HEK293 (cell line): ENCODE measurements around the gene SEMA3D.
A peak's percentile ranks its signal among the peaks of the same experiment; 100 is the strongest.

ENCODE experiments used
- CTCF ChIA-PET: fragments of 350-600 bp; formaldehyde crosslinking; extraction: SDS; loops from one replicate; lab custom pipeline; 2021; ENCODE audit warnings: antibody characterized with exemption; lab: Yijun Ruan, JAX
- POLR2A ChIA-PET: fragments of 300-600 bp; formaldehyde crosslinking; extraction: SDS; loops from one replicate; lab custom pipeline; 2020; ENCODE audit warnings: antibody characterized with exemption, inconsistent platforms; lab: Yijun Ruan, JAX
- H3K27ac ChIP-seq: fragments of 200-500 bp; sonication (Bioruptor generic); 2 replicates; pipeline ENCODE4 v1.5.1; 2014; ENCODE audit warnings: low read depth, low read length, control low read depth, inconsistent platforms; ENCODE audit errors: extremely low read depth
- H3K36me3 ChIP-seq, 2 experiments: fragments of 200-500 bp in 1 of 2; sonication (Bioruptor generic) in 1 of 2; 1 replicate in 1 of 2; 2 replicates in 1 of 2; pipeline ENCODE4 v1.5.1; 2014 to 2017; ENCODE audit warnings: inconsistent platforms in 2 of 2, low read length in 2 of 2; ENCODE audit not compliant: control insufficient read depth in 2 of 2, insufficient read depth in 1 of 2
- H3K4me1 ChIP-seq: fragments of 200-500 bp; sonication (Bioruptor generic); 2 replicates; pipeline ENCODE4 v1.5.1; 2014; ENCODE audit warnings: mild to moderate bottlenecking, low read length, inconsistent platforms; ENCODE audit not compliant: control insufficient read depth, insufficient read depth
- H3K4me3 ChIP-seq: 2 replicates; pipeline ENCODE4 v1.5.1; 2011; ENCODE audit warnings: low read depth, mild to moderate bottlenecking, control low read depth, low read length, moderate library complexity
- H3K9me3 ChIP-seq: fragments of 200-500 bp; sonication (Bioruptor generic); 2 replicates; pipeline ENCODE4 v1.5.1; 2014; ENCODE audit warnings: low read depth, low read length, inconsistent platforms; ENCODE audit not compliant: control insufficient read depth, insufficient read depth
- HOXA7 ChIP-seq: sonication (generic); formaldehyde crosslinking; IDR thresholded peaks from 2 replicates; pipeline ENCODE4 v1.8.1; 2022; ENCODE audit warnings: missing genetic modification reagents, borderline replicate concordance
- KLF16 ChIP-seq: fragments of 450-650 bp; formaldehyde crosslinking; IDR thresholded peaks from 2 replicates; pipeline ENCODE4 v1.5.1; 2017; ENCODE audit warnings: missing biosample characterization, missing genetic modification characterization
- KLF8 ChIP-seq: fragments of 450-650 bp; formaldehyde crosslinking; IDR thresholded peaks from 2 replicates; pipeline ENCODE4 v1.5.1; 2016; ENCODE audit warnings: missing biosample characterization, missing genetic modification characterization
- MZF1 ChIP-seq: fragments of 450-650 bp; formaldehyde crosslinking; IDR thresholded peaks from 2 replicates; pipeline ENCODE4 v1.5.1; 2017; ENCODE audit warnings: missing biosample characterization, missing genetic modification characterization, borderline replicate concordance
- REPIN1 ChIP-seq: fragments of 450-650 bp; formaldehyde crosslinking; IDR thresholded peaks from 2 replicates; pipeline ENCODE4 v1.5.1; 2017; ENCODE audit warnings: missing biosample characterization, missing genetic modification characterization, low read depth
- SP7 ChIP-seq: fragments of 450-650 bp; formaldehyde crosslinking; IDR thresholded peaks from 2 replicates; pipeline ENCODE4 v1.5.1; 2016; ENCODE audit warnings: missing biosample characterization, missing genetic modification characterization
- TCF7L2 ChIP-seq: IDR thresholded peaks from 2 replicates; pipeline ENCODE4 v1.6.1; 2011; ENCODE audit warnings: low read depth, mild to moderate bottlenecking, inconsistent platforms, low read length, moderate library complexity, borderline replicate concordance
- ZBTB17 ChIP-seq: fragments of 450-650 bp; formaldehyde crosslinking; IDR thresholded peaks from 2 replicates; pipeline ENCODE4 v1.5.1; 2016; ENCODE audit warnings: missing biosample characterization, missing genetic modification characterization
- ZBTB20 ChIP-seq: fragments of 450-650 bp; formaldehyde crosslinking; IDR thresholded peaks from 2 replicates; pipeline ENCODE4 v1.5.1; 2016; ENCODE audit warnings: missing biosample characterization, missing genetic modification characterization
- ZBTB49 ChIP-seq: fragments of 450-650 bp; formaldehyde crosslinking; IDR thresholded peaks from 2 replicates; pipeline ENCODE4 v1.5.1; 2016; ENCODE audit warnings: missing biosample characterization, missing genetic modification characterization, low read depth
- ZNF2 ChIP-seq: fragments of 450-650 bp; formaldehyde crosslinking; IDR thresholded peaks from 2 replicates; pipeline ENCODE4 v1.5.1; 2016; ENCODE audit warnings: missing biosample characterization, missing genetic modification characterization
- ZNF350 ChIP-seq: fragments of 450-650 bp; formaldehyde crosslinking; IDR thresholded peaks from 2 replicates; pipeline ENCODE4 v1.5.0; 2017; ENCODE audit warnings: missing biosample characterization, mild to moderate bottlenecking, missing genetic modification characterization
- ZNF548 ChIP-seq: fragments of 450-650 bp; formaldehyde crosslinking; IDR thresholded peaks from 2 replicates; pipeline ENCODE4 v1.5.1; 2016; ENCODE audit warnings: missing biosample characterization, missing genetic modification characterization
- ZNF558 ChIP-seq: fragments of 450-650 bp; formaldehyde crosslinking; IDR thresholded peaks from 2 replicates; pipeline ENCODE4 v1.5.1; 2016; ENCODE audit warnings: missing biosample characterization, missing genetic modification characterization
- ZNF621 ChIP-seq: fragments of 450-650 bp; formaldehyde crosslinking; IDR thresholded peaks from 2 replicates; pipeline ENCODE4 v1.5.1; 2017; ENCODE audit warnings: missing biosample characterization, missing genetic modification characterization
- ZNF76 ChIP-seq: fragments of 450-650 bp; formaldehyde crosslinking; IDR thresholded peaks from 2 replicates; pipeline ENCODE4; 2016; ENCODE audit warnings: low read depth, missing biosample characterization, missing genetic modification characterization, borderline replicate concordance
- TF ChIP-seq, protein P1 (sequence below): fragments of 450-650 bp; formaldehyde crosslinking; IDR thresholded peaks from 2 replicates; pipeline ENCODE4 v1.5.1; 2016; ENCODE audit warnings: missing biosample characterization, missing genetic modification characterization
- TF ChIP-seq, protein P2 (sequence below): fragments of 450-650 bp; formaldehyde crosslinking; IDR thresholded peaks from 2 replicates; pipeline ENCODE4 v1.5.1; 2016; ENCODE audit warnings: missing biosample characterization, missing genetic modification characterization
- TF ChIP-seq, protein P3 (sequence below): fragments of 450-650 bp; formaldehyde crosslinking; optimal IDR thresholded peaks from 2 replicates; pipeline ENCODE3; 2016; ENCODE audit warnings: missing biosample characterization, mild to moderate bottlenecking, missing genetic modification characterization

Gene SEMA3D

GRCh38 chr7:85175217-85175616 lies 11.6 kb downstream of the SEMA3D start:
- no peak overlapping the region for H3K27ac ChIP-seq
- peaks cover 7% of the 10 kb centered on the region; the same call in 1 of the 2 replicates for H3K4me1 ChIP-seq
- ChIA-PET POLR2A (no interaction called here), CTCF (no interaction called here)
- no peak for TF ChIP-seq KLF8 (tag by site-specific recombination)
- TF ChIP-seq ZBTB49 (tag by site-specific recombination): no peak
- H3K4me3 ChIP-seq: no peak overlapping the region
- no peaks in the 10 kb centered on the region for H3K9me3 ChIP-seq
- H3K36me3 ChIP-seq: no peaks in the 10 kb centered on the region

DNA sequence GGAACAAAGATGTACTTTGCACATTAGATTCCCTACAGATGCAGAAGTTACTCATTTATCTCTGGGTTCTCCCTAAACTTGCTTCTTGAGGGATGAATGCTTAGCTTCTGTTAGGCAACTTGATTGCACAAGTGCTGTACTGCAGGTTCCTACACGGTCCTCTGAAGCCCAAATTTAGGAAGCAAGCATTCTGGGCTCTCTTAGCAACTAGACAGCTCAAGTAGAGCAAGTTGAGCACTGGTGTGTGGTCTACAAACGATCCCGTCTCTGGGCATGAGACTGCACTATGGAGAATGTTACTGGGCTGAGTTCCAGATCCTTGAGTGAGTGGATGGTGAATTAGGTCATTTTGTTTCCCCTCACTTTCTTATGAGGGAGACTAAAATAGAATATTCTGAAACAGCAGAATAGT lies 14.3 kb downstream of the SEMA3D start:
- Histone ChIP-seq H3K4me3 (no peak overlapping the region), H3K36me3 (no peaks in the 10 kb centered on the region), H3K27ac (no peak overlapping the region), H3K4me1 (peaks cover 7% of the 10 kb centered on the region; the same call in 1 of the 2 replicates), H3K9me3 (no peaks in the 10 kb centered on the region)
- TF ChIP-seq MZF1: peak; percentile 69; the same call in 1 of the 2 replicates
- TF ChIP-seq, protein P1, sequence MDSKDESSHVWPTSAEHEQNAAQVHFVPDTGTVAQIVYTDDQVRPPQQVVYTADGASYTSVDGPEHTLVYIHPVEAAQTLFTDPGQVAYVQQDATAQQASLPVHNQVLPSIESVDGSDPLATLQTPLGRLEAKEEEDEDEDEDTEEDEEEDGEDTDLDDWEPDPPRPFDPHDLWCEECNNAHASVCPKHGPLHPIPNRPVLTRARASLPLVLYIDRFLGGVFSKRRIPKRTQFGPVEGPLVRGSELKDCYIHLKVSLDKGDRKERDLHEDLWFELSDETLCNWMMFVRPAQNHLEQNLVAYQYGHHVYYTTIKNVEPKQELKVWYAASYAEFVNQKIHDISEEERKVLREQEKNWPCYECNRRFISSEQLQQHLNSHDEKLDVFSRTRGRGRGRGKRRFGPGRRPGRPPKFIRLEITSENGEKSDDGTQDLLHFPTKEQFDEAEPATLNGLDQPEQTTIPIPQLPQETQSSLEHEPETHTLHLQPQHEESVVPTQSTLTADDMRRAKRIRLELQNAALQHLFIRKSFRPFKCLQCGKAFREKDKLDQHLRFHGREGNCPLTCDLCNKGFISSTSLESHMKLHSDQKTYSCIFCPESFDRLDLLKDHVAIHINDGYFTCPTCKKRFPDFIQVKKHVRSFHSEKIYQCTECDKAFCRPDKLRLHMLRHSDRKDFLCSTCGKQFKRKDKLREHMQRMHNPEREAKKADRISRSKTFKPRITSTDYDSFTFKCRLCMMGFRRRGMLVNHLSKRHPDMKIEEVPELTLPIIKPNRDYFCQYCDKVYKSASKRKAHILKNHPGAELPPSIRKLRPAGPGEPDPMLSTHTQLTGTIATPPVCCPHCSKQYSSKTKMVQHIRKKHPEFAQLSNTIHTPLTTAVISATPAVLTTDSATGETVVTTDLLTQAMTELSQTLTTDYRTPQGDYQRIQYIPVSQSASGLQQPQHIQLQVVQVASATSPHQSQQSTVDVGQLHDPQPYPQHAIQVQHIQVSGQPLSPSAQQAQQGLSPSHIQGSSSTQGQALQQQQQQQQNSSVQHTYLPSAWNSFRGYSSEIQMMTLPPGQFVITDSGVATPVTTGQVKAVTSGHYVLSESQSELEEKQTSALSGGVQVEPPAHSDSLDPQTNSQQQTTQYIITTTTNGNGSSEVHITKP (tag by site-specific recombination): 0 out of 2 replicates have a peak, but pooled peaks have one; percentile 9
- no peak for TF ChIP-seq ZBTB20
- TF ChIP-seq ZBTB17 (tag by site-specific recombination): 0 out of 2 replicates have a peak, but pooled peaks have one; percentile 40
- POLR2A ChIA-PET: no interaction called here
- CTCF ChIA-PET: interaction anchor here (0.7 kb wide), 1 partner anchor 15 kb away, joined by 3 read pairs; no protein-coding TSS in a partner anchor

- Histone ChIP-seq H3K9me3 (no peaks in the 10 kb centered on the region), H3K27ac (no peak overlapping the region), H3K4me3 (no peak overlapping the region), H3K4me1 (peaks cover 6% of the 10 kb centered on the region), H3K36me3 (no peaks in the 10 kb centered on the region)
- TF ChIP-seq TCF7L2: no peak
- no peak for TF ChIP-seq KLF16
- TF ChIP-seq, protein P2, sequence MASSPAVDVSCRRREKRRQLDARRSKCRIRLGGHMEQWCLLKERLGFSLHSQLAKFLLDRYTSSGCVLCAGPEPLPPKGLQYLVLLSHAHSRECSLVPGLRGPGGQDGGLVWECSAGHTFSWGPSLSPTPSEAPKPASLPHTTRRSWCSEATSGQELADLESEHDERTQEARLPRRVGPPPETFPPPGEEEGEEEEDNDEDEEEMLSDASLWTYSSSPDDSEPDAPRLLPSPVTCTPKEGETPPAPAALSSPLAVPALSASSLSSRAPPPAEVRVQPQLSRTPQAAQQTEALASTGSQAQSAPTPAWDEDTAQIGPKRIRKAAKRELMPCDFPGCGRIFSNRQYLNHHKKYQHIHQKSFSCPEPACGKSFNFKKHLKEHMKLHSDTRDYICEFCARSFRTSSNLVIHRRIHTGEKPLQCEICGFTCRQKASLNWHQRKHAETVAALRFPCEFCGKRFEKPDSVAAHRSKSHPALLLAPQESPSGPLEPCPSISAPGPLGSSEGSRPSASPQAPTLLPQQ (tag by site-specific recombination): no peak
- no peak for TF ChIP-seq ZNF76 (tag by site-specific recombination)
- no peak for TF ChIP-seq ZNF548 (tag by site-specific recombination)
- no peak for TF ChIP-seq ZNF558 (tag by site-specific recombination)
- TF ChIP-seq, protein P3, sequence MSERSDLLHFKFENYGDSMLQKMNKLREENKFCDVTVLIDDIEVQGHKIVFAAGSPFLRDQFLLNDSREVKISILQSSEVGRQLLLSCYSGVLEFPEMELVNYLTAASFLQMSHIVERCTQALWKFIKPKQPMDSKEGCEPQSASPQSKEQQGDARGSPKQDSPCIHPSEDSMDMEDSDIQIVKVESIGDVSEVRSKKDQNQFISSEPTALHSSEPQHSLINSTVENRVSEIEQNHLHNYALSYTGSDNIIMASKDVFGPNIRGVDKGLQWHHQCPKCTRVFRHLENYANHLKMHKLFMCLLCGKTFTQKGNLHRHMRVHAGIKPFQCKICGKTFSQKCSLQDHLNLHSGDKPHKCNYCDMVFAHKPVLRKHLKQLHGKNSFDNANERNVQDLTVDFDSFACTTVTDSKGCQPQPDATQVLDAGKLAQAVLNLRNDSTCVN (tag by site-specific recombination): no peak
- TF ChIP-seq ZNF350: no peak
- no peak for TF ChIP-seq HOXA7 (CRISPR knock-in tag)
- TF ChIP-seq REPIN1 (tag by site-specific recombination): no peak
- no peak for TF ChIP-seq ZNF621 (tag by site-specific recombination)
- TF ChIP-seq SP7: no peak
- no peak for TF ChIP-seq ZNF2 (tag by site-specific recombination)
- ChIA-PET CTCF (no interaction called here), POLR2A (no interaction called here)
These were observed 19.2 kb downstream of the SEMA3D start for GRCh38 chr7:85167636-85168035.
